HG03139 (cell line): ENCODE measurements around the gene TRDMT1.

ENCODE experiments used
- ATAC-seq: cut with Tn5 transposase; IDR thresholded peaks from one replicate; pipeline ENCODE4 v1.9.1; 2021; ENCODE audit not compliant: unreplicated experiment

Gene TRDMT1

GRCh38 chr10:17106991-17107390, 94.5 kb downstream of the TRDMT1 start:
- no peak for ATAC-seq

GRCh38 chr10:17101910-17102266, 99.6 kb downstream of the TRDMT1 start:
- no peak for ATAC-seq

- ATAC-seq, result no peak
These were observed 100.1 kb downstream of the TRDMT1 start for GRCh38 chr10:17101257-17101909.

- no peak for ATAC-seq
These were observed 100.9 kb downstream of the TRDMT1 start for GRCh38 chr10:17100586-17100985.

DNA sequence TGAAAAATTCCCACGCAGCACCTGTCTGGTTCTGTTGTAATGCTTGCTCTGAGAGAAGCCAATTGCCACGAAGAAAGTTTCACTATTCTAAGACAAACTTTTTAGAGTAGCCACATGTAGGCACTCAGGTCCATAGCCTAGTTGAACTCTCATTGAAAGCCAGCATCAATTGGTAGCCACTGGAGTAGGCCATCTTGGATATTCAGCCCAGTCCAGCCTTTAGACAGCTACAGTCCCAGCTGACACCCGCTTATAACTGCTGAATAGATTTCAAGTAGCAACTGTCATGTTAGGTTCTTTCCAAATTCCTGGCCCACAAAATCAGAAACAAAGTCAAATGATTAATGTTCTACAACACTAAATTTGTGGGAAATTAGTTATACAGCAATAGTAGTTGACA, 103.5 kb downstream of the TRDMT1 start:
- ATAC-seq, result no peak
